Measurements from ENCODE around the gene ASPDH.

Gene ASPDH

DNA sequence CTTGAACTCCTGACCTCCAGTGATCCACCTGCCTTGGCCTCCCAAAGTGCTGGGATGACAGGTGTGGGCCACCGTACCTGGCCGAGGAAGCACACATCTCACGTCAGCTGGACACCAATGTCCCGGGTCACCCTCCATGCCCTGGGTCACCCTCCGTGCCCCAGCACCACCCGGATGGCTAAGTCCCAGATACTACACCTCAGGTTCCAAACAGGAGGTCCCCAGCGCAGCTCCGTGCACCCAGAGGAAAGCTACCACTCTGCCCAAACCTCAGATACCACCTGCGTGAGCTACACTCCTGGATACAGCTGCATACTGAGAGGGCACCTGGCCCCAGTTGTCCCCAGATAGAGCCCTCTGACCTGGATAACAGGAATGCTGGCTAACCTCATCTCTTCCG, 40.5 kb upstream of the ASPDH start:
- intact Hi-C loops (cut with DNase I; ENCODE audit: low total_unique reads), result no loop called here
- Histone ChIP-seq H3K27me3 (peaks cover 0 to 81% of the 10 kb centered on the region in 2 donors), H3K4me1 (peaks cover 0 to 30% (median 18%) of the 10 kb centered on the region in 4 donors), H3K27ac (no peak overlapping the region), H3K36me3 (no peaks in the 10 kb centered on the region), H3K4me3 (no peak overlapping the region), H3K9me3 (no peaks in the 10 kb centered on the region)
- no peak for DNase-seq
- TF ChIP-seq, protein P1, sequence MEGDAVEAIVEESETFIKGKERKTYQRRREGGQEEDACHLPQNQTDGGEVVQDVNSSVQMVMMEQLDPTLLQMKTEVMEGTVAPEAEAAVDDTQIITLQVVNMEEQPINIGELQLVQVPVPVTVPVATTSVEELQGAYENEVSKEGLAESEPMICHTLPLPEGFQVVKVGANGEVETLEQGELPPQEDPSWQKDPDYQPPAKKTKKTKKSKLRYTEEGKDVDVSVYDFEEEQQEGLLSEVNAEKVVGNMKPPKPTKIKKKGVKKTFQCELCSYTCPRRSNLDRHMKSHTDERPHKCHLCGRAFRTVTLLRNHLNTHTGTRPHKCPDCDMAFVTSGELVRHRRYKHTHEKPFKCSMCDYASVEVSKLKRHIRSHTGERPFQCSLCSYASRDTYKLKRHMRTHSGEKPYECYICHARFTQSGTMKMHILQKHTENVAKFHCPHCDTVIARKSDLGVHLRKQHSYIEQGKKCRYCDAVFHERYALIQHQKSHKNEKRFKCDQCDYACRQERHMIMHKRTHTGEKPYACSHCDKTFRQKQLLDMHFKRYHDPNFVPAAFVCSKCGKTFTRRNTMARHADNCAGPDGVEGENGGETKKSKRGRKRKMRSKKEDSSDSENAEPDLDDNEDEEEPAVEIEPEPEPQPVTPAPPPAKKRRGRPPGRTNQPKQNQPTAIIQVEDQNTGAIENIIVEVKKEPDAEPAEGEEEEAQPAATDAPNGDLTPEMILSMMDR (IDR thresholded peaks at IDR 0.05), result no peak

DNA sequence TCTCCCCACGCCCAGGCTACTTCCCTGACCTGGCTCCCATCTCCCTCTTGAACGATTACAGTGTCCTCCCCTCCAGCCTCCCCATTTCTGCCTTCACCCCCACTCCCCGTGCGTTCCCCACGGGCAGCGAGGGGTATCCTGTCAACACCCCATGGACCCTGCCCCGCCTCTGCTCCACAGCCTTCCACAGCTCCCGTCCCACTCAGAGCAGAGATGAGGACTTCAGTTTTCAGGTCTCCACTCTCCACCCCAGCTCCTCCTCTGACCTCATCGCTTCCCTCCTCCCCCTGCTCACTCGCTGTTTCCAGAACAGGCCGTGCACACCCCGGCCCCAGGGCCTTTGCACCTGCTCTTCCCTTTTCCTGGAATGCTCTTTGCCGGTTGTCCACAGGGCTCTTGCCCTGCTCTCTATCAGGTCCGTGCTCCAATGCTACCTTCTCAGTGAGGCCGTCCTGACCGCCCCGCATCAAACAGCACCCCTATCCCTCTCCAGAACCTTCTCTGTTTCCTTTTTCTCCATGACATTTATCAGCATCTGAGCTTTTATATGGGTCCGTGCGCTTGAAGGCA, 39.5 kb upstream of the ASPDH start:
- Histone ChIP-seq H3K4me1 (peaks cover 0 to 40% (median 22%) of the 10 kb centered on the region in 4 donors), H3K27ac (no peak overlapping the region), H3K27me3 (peaks cover 0 to 78% of the 10 kb centered on the region in 2 donors), H3K4me3 (no peak overlapping the region), H3K36me3 (no peaks in the 10 kb centered on the region), H3K9me3 (no peaks in the 10 kb centered on the region)
- TF ChIP-seq, protein P1 (IDR thresholded peaks at IDR 0.05), result no peak
- DNase-seq, result no peak
- intact Hi-C loops (cut with DNase I; ENCODE audit: low total_unique reads), result no loop called here

DNA sequence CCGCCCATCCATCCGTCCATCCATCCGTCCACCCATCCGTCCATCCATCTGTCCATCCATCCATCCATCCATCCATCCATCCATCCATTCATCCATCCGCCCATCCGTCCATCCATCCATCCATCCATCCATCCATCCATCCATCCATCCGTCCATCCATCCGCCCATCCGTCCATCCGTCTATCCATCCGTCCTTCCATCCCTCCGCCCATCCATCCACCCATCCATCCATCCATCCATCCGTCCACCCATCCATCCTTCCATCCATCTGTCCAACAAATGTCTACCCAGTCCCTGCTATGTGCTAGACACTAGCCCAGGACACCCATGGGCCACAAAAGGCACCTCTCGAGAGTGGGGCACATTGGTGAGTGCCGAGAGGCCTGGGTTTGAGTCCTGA, 38.8 kb upstream of the ASPDH start:
- Histone ChIP-seq H3K4me1 (peaks cover 0 to 47% (median 27%) of the 10 kb centered on the region in 4 donors), H3K27me3 (peaks cover 0 to 74% of the 10 kb centered on the region in 2 donors), H3K9me3 (no peaks in the 10 kb centered on the region), H3K4me3 (no peak overlapping the region), H3K27ac (no peak overlapping the region), H3K36me3 (no peaks in the 10 kb centered on the region)
- intact Hi-C loops (cut with DNase I; ENCODE audit: low total_unique reads), result no loop called here
- TF ChIP-seq, protein P1 (IDR thresholded peaks at IDR 0.05), result no peak
- DNase-seq, result no peak

DNA sequence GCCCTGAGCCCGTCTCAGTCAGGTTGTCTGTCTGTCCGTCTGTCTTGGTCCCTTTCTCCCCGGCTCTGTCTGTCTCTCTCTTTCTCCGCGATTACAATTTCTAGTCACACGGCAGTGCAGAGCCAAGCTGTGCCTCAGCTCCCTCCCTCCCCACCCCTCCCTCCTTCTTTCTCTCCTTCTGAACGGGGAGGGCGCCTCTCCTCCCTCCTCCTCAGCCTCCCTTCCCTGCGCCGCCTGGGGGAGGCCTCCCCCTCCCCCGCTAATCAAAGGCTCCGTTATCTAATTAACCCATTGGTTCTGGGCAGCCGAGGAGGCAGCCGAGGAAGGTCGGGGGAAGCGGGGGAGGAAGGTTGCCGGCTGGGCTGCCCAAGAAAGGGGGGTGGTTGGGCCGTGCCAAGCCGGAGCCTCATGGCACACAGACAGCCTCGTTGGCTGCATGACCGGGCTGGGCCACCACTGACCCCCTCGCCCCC, 38.0 kb upstream of the ASPDH start:
- Histone ChIP-seq H3K27ac (peak overlapping the region; percentile 66 to 80), H3K4me3 (peak overlapping the region; percentile 58 to 63), H3K27me3 (peaks cover 0 to 66% of the 10 kb centered on the region in 2 donors), H3K4me1 (peaks cover 0 to 52% (median 33%) of the 10 kb centered on the region in 4 donors), H3K36me3 (no peaks in the 10 kb centered on the region), H3K9me3 (no peaks in the 10 kb centered on the region)
- intact Hi-C loops (cut with DNase I; ENCODE audit: low total_unique reads), result no loop called here
- DNase-seq, result no peak
- TF ChIP-seq, protein P1 (IDR thresholded peaks at IDR 0.05), result no peak

DNA sequence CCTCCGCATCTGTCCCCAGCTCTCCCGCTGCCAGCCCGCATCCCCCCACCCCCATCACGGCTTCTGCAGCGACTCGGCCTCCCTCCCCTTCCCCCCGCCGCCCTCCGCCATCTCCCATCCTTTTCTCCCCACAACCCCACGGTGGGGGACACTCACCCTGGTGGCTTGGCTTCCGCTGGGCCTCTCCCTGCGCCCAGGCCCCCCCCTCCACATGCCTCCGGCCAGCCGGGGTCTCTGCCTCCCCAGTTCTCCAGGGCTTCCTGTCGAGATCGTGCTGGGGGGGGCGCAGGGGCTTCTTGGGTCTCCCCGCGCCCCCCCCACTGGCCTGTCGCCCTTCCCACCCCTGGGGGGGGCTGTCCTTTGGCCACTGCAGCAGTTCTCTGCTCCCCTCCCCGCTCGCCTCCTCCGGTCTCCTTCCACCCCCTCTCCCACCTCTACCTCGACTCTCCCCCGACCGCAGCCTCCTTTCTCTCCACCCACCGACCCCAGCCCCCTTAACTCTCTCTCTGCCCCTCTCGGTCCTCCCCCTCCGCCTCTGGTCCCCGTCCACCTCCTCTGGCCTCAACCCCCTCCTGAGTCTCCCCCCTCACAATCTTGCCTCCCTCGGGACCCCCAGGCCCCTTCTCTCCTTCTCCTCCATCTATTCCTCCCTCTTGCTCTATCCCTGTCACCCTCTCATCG, 37.5 kb upstream of the ASPDH start:
- Histone ChIP-seq H3K9me3 (no peaks in the 10 kb centered on the region), H3K4me1 (peaks cover 0 to 52% (median 29%) of the 10 kb centered on the region in 4 donors), H3K36me3 (no peaks in the 10 kb centered on the region), H3K27me3 (peaks cover 0 to 61% of the 10 kb centered on the region in 2 donors), H3K27ac (peak overlapping the region; percentile 66 to 80), H3K4me3 (peak overlapping the region; percentile 58 to 63)
- no peak for DNase-seq
- TF ChIP-seq, protein P1 (IDR thresholded peaks at IDR 0.05), result no peak
- intact Hi-C loops (cut with DNase I; ENCODE audit: low total_unique reads), result no loop called here
